Measurements from ENCODE around the gene DYSF. TPM values are rescaled to one million over a fixed set of nuclear protein-coding genes. Genes with fewer than 3 reads are reported as not detected.
A peak's percentile ranks its signal among the peaks of the same experiment; 100 is the strongest.

DYSF gene
- total RNA-seq, 1 donor from 2014 or later = 82.8 TPM

- peak; percentile 73 for DNase-seq (ENCODE audit: low spot score)
- intact Hi-C loops (cut with DNase I) = loop anchor here (5.0 kb wide), 1 partner anchor 82 kb away; no protein-coding TSS in a partner anchor
Observed at GRCh38 chr2:71715241-71715750, 261.9 kb downstream of the DYSF start.

GRCh38 chr2:71715951-71716696 is 262.8 kb downstream of the DYSF start:
- peak; percentile 36 for DNase-seq (ENCODE audit: low spot score)
- intact Hi-C loops (cut with DNase I) = loop anchor here (2.0 to 5.0 kb wide), 3 partner anchors 27 to 167 kb away; no protein-coding TSS in a partner anchor

DNA sequence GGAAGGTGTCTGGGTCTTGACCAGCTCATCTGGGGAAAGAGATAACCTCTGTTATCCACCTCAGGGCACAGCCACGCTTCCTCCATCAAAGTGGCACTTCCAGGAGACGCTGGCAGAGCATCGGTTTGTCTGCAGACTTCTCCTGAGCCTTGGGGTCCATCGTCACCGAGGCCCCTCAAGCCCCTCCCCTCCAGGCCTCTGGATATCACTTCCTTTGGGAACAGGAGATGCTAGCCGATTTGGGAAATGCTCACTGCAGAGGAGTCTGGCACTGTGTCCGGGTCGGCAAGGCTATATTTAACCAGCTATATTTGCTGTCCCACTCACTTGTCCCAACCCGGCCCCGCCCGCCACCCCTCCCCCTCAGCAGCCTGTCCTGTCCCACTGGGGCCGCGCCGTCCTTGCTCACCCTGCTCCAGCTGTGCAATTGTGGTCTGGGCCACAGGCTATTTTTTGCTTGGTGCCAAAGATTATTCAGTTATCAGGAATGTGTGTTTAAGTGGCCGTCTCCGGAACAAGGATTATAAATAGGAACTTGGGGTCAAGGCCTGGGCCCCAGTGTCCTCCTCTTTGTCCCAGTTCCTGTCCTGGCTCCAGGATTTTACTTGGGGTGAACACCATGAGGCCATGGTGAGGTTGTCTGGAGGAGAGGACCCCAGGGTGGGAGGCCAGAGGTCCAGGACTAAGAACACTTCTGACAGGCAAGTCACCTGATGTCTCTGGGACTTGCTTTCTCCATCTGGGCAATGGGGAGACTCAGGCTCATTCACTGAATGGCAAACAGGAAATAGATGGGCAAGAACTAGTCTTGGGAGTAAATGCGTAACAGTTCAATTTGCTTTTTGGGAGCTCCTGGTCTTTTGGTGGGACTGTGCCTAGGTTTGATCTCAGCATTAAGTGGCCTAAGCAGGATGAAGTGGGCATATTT is 263.6 kb downstream of the DYSF start:
- DNase-seq (ENCODE audit: low spot score) = peak; percentile 95
- intact Hi-C loops (cut with DNase I) = loop anchor here (1.0 to 5.0 kb wide), 5 partner anchors 17 to 166 kb away; no protein-coding TSS in a partner anchor

GRCh38 chr2:71718686-71719085 is 265.3 kb downstream of the DYSF start:
- peak; percentile 6 for DNase-seq (ENCODE audit: low spot score)
- intact Hi-C loops (cut with DNase I) = loop anchor here (5.0 kb wide), 1 partner anchor 79 kb away; no protein-coding TSS in a partner anchor

- intact Hi-C loops (cut with DNase I) = loop anchor here (5.0 kb wide), 1 partner anchor 78 kb away; no protein-coding TSS in a partner anchor
- peak; percentile 70 for DNase-seq (ENCODE audit: low spot score)
Observed at GRCh38 chr2:71719520-71720282, 266.3 kb downstream of the DYSF start.

GRCh38 chr2:71720283-71720560 is 266.9 kb downstream of the DYSF start:
- intact Hi-C loops (cut with DNase I) = no loop called here
- no peak for DNase-seq (ENCODE audit: low spot score)

DNA sequence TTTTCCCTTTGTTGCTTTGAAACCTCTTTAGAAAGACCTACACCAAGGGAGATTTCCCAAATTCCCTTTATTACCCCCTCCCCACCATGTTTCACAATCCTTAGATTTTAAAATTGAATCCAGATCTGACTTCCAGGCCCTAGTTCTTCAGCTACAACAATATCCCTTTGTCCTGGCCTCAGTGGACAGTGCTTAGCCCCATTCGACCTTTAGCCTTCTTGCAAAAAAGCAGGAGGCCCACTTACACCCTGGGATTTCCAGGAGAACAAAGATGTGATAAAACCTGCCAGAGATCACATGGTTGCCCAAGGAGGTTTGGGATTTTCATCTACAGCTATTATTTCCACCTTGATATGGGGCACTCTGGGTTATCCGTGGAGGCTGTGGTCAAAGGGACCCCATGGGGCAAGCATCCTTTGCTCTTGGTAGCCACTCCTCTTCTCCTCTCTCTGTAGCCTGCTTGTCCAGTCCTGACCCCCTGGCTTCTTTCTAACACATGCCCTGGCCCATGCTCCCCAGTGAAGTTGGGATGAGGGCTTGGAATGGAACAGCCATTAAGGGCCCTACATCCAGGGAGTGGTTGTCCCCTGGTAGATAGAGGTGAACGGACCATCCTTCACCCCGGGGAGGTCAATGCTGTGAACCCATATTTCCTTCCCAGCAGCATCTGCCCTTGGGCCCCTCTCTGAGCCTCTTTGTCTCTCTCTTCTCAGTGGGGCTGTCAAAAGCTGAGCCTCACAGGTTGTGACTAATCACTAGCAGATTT is 267.4 kb downstream of the DYSF start:
- intact Hi-C loops (cut with DNase I) = no loop called here
- DNase-seq (ENCODE audit: low spot score) = peak; percentile 62

DNA sequence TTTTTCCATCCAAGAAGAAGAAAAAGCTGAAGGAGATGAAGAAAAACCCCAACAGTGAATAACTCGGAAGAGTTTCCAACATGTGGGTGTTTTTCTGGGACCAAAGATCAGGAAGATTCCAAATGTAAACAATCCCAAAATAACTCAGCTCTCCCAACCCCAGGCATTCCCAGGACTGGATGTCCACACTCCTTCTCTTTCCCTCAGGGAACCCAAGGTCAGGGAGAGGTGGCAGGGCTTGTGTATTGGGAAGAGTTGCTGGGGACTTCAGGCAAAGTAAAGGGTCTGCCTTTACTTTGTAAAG is 268.0 kb downstream of the DYSF start:
- intact Hi-C loops (cut with DNase I) = no loop called here
- peak; percentile 20 for DNase-seq (ENCODE audit: low spot score)

GRCh38 chr2:71721669-71722068 is 268.3 kb downstream of the DYSF start:
- DNase-seq (ENCODE audit: low spot score) = no peak
- intact Hi-C loops (cut with DNase I) = no loop called here

DNA sequence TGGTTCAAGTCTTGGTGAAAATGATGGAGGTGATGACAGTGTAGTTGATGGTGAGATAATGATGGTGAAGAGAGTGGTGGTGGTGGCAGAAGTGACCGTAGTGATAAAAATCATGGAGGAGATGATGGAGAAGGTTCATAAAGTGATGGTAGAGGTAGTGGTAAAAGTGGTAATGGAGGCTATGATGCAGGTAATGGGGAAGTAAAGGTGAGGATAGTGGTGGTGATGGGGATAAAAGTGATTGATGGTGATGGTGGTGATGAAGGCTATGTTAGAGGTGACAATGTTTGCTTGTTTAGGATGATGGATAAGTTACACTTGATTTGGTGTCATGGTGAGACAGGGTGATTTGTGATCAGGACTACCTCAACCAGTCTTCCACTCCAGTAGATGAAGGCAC is 268.9 kb downstream of the DYSF start:
- intact Hi-C loops (cut with DNase I) = no loop called here
- DNase-seq (ENCODE audit: low spot score) = no peak

DNA sequence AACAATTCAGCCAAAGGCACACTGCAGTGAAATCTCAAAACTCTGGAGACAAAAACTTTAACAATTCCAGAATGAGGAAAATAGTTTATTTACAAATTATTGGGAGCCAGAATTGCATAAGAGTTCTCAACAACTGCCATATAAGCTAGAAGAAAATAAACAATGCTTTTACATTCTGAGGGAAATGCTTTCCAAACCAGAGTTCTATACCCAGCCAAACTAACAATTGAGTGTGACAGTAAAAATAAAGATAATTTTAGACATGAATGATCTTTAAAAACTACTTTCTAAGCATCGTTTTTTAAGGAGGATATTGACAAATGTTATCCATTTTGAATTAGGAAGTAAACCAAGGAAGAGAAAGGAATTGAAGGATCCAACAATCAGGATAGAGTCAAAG is 271.4 kb downstream of the DYSF start:
- no peak for DNase-seq (ENCODE audit: low spot score)
- intact Hi-C loops (cut with DNase I) = no loop called here

- intact Hi-C loops (cut with DNase I) = no loop called here
- DNase-seq (ENCODE audit: low spot score) = peak; percentile 9
Observed at GRCh38 chr2:71725836-71726235, 272.5 kb downstream of the DYSF start.

GRCh38 chr2:71727562-71727961 is 274.2 kb downstream of the DYSF start:
- intact Hi-C loops (cut with DNase I) = no loop called here
- DNase-seq (ENCODE audit: low spot score) = no peak

- DNase-seq (ENCODE audit: low spot score) = no peak
- intact Hi-C loops (cut with DNase I) = no loop called here
Observed at GRCh38 chr2:71728036-71728435, 274.7 kb downstream of the DYSF start.

- DNase-seq (ENCODE audit: low spot score) = no peak
- intact Hi-C loops (cut with DNase I) = no loop called here
Observed at GRCh38 chr2:71730785-71731383, 277.5 kb downstream of the DYSF start.

DNA sequence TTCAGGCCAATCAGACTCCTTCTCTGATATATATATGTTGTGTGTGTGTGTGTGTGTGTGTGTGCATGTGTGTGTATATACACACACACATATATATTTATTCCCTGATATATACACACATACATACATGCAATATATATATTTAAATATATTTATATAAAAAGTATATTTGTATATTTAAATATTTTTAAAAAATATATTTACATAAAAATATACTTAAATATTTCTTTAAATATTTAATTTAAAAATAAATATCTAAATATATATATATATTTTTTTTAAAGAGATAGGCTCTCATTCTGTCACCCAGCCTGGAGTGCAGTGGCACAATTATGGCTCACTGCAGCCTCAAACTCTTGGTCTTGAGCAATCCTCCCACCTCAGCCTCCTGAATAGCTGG is 281.3 kb downstream of the DYSF start:
- no peak for DNase-seq (ENCODE audit: low spot score)
- intact Hi-C loops (cut with DNase I) = no loop called here

GRCh38 chr2:71735676-71736075 is 282.3 kb downstream of the DYSF start:
- intact Hi-C loops (cut with DNase I) = no loop called here
- DNase-seq (ENCODE audit: low spot score) = no peak

All from cardiac septum (tissue), 1 donor.